G401 (cell line): Measurements from ENCODE around the gene CUX1. TPM values are rescaled to one million over a fixed set of nuclear protein-coding genes. Genes with fewer than 3 reads are reported as not detected.
"Not testable (repeated sequence)": the region's sequence is repeated elsewhere in the genome, so short reads cannot be mapped to it uniquely, and the experiment has no call there.

Experiments used
- DNase-seq: peaks from one replicate; pipeline ENCODE4 v3.0.0-alpha.2; 2015; ENCODE audit warnings: low spot score
- in situ Hi-C: cut with HindIII; loops from 2 replicates; pipeline ENCODE4 v1.10.0; 2016; ENCODE audit warnings: low sequenced_read_pairs, mixed read lengths
- total RNA-seq: library from RNA; depleted of rRNA; stranded (reverse); fragments of >200 nt; shearing (Covaris generic); gene quantifications from 2 replicates; pipeline ENCODE4 v1.2.3, GENCODE V29; 2014

CUX1 gene
- total RNA-seq, 1 experiment from 2014 or later = 23.2 TPM

- no peak for DNase-seq
- in situ Hi-C loops = no loop called here
Measured at GRCh38 chr7:102297487-102298218, 480.2 kb downstream of the CUX1 start.

GRCh38 chr7:102300643-102301221 lies 483.3 kb downstream of the CUX1 start:
- in situ Hi-C loops = no loop called here
- DNase-seq = no peak

- DNase-seq, in situ Hi-C loops: not testable (repeated sequence)
Measured at GRCh38 chr7:102301367-102301766, 483.9 kb downstream of the CUX1 start.

GRCh38 chr7:102302025-102302424 lies 484.6 kb downstream of the CUX1 start:
- in situ Hi-C loops = no loop called here
- no peak for DNase-seq

GRCh38 chr7:102303669-102304422 lies 486.4 kb downstream of the CUX1 start:
- in situ Hi-C loops = no loop called here
- no peak for DNase-seq

- peak; percentile 66 for DNase-seq
- in situ Hi-C loops = no loop called here
Measured at GRCh38 chr7:102304668-102305067, 487.2 kb downstream of the CUX1 start.

- DNase-seq = no peak
- in situ Hi-C loops = no loop called here
Measured at GRCh38 chr7:102305414-102306268, 488.2 kb downstream of the CUX1 start.

GRCh38 chr7:102306916-102307677 lies 489.7 kb downstream of the CUX1 start:
- DNase-seq = no peak
- in situ Hi-C loops = no loop called here

- in situ Hi-C loops = no loop called here
- DNase-seq = peak; percentile 55
Measured at GRCh38 chr7:102310414-102310815, 493.0 kb downstream of the CUX1 start.

- no peak for DNase-seq
- in situ Hi-C loops = no loop called here
Measured at GRCh38 chr7:102312317-102312716, 494.9 kb downstream of the CUX1 start.

- DNase-seq = no peak
- in situ Hi-C loops = no loop called here
Measured at GRCh38 chr7:102313997-102314780, 496.8 kb downstream of the CUX1 start.

- in situ Hi-C loops = no loop called here
- DNase-seq = no peak
Measured at GRCh38 chr7:102317231-102318059, 500.0 kb downstream of the CUX1 start.

- in situ Hi-C loops = no loop called here
- no peak for DNase-seq
Measured at GRCh38 chr7:102318482-102318971, 501.1 kb downstream of the CUX1 start.

- DNase-seq = no peak
- in situ Hi-C loops = no loop called here
Measured at GRCh38 chr7:102319671-102320070, 502.2 kb downstream of the CUX1 start.

GRCh38 chr7:102320181-102320580 lies 502.8 kb downstream of the CUX1 start:
- in situ Hi-C loops = no loop called here
- DNase-seq = no peak

GRCh38 chr7:102320601-102321350 lies 503.4 kb downstream of the CUX1 start:
- in situ Hi-C loops = no loop called here
- no peak for DNase-seq
